Measurements from ENCODE around the gene SNRPA1.

The SNRPA1 gene

DNA sequence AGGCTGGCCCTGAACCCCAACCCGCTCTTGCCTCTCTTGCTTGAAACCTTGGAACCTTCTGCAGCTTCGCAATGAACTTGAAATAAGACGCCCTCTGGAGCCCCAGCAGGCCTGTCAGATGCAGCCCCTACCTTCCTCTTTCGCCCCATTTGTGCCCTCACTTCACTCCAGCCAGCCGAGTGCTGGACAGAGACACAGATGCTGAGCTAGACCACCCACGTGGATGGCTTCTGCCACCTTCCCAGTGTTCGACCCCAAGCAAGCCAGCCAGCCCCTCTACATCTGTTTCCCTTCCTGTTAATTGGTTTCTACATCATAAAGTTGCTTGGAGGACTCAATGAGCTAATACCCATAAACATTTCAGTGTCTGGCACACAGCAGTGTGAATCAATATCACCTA lies 23.8 kb upstream of the SNRPA1 start:
- no peak for DNase-seq (ENCODE audit: low spot score)

DNA sequence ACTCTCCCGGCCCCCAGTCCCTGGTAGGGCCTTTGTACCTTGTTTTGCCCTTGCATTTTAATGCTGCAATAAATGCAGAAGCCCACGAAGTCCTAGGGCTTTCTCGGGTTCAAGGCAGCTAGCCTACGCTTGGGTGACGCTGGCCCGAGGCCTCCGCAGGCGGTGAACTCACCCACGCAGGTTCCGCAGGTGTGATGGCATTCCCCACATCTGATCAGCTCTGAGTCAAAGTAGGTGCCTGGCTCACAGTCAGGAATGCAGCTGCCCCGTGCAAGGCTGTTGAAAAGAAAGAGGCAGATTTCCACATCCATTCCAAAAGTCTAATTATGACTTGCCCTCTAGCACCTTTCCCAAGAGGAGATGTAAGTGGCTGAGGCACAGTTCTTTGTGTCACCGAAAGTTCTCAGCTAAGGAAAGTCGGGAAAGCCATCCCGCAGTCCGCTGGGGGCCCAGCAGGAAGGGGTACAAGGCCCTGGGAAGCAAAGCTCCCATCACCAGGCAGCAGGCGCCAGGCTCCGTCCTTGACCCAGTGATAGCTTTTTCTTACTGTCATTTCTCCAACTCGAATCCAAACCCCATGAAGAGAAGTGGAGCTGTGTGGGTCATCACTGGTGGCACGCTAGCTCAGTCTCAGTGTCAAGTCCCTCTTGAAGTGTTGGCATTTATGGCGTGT lies 23.2 kb upstream of the SNRPA1 start:
- DNase-seq (ENCODE audit: low spot score): no peak

DNA sequence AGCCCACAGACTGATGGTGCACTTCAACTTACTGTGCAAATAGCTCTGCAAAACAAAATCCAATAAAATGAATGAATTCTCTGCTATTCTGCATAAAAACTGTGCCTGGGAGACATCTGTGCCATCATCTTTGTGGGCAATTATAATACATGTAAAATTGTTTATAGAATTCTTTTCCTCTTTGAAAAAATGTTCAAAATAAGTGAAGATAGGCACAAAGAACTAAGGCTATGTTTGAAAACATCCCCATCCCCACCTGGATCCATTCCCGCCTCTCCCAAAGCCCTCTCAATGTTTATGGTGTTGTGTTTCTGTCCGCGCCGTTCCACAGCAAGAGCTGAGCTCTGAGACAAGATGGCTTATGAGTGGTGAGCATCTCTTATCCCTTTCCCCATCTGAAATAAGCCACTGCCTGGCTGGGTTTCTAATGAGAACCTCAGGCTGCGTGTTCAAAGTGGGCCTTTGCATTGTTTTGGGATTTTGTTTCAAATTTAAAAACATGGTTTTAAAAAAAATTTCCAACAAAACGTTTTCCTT lies 22.4 kb upstream of the SNRPA1 start:
- no peak for DNase-seq (ENCODE audit: low spot score)

DNA sequence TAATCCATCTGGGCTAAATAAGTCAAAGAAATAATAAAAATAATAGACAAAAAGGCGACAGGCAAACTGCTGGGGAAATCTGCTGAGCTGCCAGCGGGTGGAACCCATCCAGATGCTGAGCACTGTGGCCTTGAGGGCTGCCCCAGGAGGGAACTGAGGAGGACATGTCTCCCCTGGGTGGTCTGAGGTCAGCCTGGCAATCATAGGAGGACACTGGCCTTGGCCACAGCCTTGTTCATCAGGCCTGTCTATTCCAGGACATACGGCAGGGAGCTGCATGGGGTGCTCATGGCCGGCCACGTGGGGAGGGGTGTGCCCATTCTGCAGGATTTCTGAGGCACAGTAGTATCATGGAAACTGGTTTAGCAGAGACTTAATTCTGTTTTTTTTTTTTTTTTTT lies 21.5 kb upstream of the SNRPA1 start:
- DNase-seq (ENCODE audit: low spot score): no peak

DNA sequence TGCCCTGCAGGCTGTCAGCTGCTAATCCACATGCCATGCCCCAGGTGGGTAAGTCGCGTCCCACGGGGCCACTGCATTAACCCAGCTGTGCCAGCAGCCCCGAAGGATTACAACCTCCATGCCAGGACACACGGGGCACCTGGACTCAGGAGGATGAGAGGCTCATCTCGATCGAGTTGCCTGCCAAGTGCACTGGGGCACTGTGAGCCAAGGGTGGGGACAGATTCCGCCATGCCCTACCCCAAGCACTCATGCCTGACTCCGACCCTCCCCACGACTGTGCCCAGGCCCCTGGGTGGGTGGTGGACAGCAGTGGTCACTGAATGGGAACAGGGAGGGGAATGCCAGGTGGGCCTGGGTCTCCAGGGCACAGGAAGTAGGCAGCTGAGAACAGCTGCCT lies 20.7 kb upstream of the SNRPA1 start:
- no peak for DNase-seq (ENCODE audit: low spot score)

DNA sequence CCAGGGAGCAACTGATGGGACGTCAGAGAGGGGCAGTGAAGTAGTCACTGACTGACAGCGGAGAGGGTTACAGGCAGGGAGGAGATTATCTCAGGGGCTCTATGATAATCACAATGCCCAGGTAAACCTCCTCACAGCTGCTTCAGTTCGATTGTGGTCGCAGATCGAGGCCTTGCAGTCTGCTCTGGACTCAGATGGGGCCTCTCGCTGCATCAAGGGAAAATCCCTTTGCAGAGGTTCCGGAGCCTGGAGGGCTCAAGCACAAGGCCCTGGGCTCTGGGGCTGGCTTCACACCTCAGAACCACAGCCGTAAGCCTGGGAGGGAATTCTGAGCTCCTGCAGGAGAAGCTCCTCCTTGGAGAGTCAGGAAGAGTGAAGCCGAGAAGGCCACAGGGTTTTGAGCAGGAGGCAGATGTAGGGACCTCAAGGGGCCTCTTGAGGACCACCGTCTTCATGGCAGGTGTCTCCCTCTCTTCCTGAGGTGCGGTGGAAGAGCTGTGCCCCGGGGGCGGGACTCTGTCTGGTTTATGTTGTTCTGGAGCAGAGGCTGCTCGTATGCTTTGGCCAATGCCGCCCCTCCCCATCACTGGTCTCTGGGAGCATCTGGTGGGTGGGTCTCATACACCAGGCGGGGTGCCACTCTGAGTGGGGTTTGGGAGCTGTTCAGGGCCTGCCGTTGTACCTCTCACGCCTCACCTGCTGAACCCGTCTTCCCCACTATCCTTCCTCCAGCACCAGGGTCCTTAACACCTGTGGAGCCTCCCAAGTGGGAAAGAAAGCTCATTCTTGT lies 19.5 kb upstream of the SNRPA1 start:
- no peak for DNase-seq (ENCODE audit: low spot score)

- DNase-seq (ENCODE audit: low spot score): no peak
Measured at GRCh38 chr15:101313041-101313761, 18.2 kb upstream of the SNRPA1 start.

GRCh38 chr15:101310508-101310907 lies 15.5 kb upstream of the SNRPA1 start:
- DNase-seq (ENCODE audit: low spot score): no peak

DNA sequence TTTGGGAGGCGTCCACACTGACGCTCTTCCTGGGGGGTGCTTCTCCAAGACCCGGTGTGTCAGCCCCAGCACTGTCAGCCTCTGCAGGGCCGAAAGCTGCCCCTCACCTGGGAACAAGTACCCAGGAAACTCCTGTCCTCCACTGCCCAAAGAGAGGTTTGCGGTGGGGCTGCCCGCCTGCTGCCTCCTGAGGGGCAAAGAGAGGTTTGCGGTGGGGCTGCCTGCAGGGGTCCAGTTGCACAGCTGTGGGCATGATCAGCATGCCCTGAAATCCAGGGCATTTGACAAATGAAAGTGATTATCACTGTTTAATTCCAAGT lies 15.1 kb upstream of the SNRPA1 start:
- DNase-seq (ENCODE audit: low spot score): no peak

DNA sequence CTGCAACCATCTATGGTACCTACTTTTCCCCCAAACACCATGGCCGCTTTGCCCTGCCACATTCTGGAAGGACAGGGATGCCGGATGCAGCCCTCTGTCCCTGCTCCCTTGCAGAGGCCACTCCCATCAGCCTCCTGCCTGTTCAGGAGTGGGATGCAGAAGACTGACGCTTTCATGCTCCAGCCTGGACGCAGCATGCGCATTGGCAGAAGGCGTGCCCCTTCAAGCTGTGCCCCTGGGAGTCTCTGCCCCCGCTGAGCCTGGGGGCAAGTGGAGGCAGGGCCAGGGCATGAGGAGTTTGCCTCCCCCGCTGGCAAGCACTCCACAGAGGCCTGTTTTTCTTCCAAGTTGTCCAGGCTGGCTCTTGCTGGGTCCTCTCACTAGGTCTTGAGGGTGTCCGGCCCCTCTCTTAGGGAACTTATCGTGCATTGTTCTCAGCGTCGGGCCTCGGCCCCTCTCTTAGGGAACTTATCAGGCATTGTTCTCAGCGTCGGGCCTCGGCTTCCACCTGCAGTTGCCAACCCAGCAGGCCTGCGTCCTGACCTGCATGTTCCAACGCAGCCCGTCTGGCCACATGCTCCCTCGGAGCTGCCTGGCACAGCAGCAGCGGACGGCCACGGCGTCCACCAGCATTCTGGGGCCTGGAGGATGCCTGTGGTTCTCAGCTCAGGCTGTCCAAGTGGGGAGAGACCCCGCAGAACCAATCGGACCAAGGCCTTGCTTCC lies 14.6 kb upstream of the SNRPA1 start:
- DNase-seq (ENCODE audit: low spot score): no peak

DNA sequence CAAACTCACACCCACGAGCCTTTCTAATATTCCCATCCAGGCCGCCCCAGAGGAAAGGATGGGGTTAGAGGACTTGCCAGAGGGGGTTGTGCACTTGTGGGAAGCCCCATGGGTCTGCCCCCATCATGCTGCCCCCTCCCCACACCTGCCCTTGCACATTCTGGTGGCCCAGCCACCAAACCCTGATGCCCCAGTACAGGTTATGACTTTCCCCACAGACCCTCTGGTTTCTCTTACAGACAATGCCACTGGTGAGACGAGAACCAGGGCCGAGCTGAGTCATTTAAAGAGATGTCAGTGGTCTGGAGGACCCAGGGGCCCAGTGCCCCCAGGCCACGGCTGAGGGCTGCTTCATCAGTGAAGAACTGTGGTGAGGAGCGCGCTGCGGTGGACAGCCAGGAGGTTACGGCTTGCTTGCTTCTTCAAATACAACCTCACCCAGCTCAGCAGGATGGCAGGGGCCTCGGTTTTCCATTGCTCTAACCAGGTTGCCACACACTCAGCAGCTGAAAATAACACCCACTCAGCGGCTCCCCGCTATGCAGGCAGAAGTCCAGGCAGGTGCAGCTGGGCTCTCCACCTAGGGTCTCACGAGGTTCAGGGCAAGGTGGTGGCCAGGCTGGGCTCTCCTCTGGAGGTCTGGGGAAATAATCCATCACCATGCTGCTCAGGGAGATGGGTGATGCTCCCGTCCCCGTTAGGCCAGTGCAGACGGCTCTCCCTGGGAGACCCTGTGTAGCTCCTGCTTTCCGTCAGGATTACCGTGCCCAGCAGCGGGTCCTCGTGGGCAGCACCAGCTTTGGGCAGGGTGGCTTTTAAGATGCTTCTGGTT lies 13.8 kb upstream of the SNRPA1 start:
- DNase-seq (ENCODE audit: low spot score): no peak

DNA sequence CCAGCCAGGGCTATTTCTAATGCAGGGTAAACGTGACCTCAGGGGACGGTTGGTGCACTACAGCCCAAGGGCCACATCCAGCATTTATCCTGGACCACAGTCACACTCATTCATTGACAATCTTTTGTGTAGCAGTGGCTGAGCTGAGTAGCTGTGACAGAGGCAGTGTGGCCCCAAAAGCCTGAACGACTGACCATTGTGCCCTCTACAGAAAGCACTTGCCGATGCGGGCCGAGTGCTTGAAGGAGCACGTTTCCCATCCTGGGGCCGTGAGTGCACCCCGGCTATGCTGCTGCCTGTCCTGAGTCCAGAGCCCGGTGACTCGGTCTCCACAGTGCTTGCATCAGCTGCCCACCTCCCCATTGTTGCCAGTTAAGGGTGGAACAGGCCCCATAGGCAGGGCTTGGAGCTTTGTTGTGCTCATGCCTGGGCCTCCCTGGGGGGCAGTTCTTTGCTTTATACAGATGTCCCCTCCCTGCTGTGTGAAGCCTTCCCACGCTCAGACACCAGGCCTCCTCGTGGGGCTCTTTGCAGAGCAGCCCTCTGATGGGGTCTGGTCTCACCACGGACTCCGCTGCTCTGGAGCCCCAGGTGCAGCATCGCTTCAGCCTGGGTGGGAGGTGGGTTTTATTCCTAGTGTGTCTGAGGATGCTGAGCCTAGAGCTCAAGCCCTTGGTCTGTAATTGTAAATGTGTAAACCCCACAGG lies 13.0 kb upstream of the SNRPA1 start:
- DNase-seq (ENCODE audit: low spot score): no peak

GRCh38 chr15:101307048-101307896 lies 12.2 kb upstream of the SNRPA1 start:
- no peak for DNase-seq (ENCODE audit: low spot score)

DNA sequence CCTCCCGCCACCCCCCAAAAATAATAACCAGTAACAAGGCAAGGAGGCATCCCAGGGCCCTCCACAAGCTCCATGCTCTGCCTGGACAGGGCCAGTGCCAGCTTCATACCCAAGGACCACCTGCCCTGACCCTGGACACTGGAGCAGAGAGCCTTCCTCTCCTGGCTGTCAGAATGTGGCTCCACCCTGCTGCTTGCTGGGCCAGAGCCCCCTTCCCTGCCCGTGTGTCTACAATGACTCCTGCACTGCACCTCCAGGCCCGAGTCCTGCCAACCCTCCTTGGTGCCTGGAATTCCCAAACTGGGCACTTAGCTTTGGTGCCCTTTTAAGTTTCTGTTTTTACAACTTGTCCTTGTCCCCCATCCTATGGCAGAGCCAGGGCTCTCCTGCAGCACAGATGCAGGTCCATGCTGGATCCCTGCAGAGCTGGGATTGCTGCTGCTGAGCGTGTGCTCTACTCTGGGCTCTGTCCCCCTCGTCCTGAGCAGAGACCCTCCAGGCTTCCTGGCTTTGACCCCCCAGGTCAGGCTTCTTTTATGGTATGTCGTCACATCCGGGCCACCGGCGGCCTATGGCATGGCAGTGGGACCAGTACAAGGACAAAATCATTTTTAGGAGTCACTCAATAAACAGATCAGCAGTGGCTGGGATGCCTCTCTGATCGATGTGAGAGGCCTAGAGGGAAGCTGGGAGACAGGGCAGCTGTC lies 11.4 kb upstream of the SNRPA1 start:
- DNase-seq (ENCODE audit: low spot score): no peak

GRCh38 chr15:101305820-101306255 lies 10.8 kb upstream of the SNRPA1 start:
- DNase-seq (ENCODE audit: low spot score): no peak

DNA sequence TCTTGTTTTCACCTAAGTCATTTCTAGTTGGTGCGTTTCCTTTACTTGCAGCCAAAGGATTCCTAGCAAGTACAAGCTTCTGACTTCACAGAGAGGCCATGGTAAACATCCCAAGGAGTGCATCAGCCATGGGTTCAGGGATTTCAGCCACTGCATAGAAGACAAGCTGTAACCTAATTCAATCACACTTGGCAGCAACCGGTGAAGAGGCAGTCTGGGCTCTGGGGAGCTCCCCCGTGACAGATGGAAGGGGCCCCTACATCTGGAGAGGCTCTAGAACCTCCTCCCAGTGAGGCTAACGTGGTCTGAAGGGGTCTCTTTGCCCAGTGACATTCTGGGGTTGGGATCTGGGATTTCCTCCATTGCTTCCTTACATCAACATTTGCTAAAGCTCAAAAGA lies 8.4 kb upstream of the SNRPA1 start:
- DNase-seq (ENCODE audit: low spot score): no peak

GRCh38 chr15:101296418-101297405 lies 1.7 kb upstream of the SNRPA1 start:
- no peak for DNase-seq (ENCODE audit: low spot score)

- DNase-seq (ENCODE audit: low spot score): no peak
Measured at GRCh38 chr15:101295607-101296161, 636 bp upstream of the SNRPA1 start.

Data from hematopoietic multipotent progenitor cell treated with erythropoietin and hydrocortisone succinate and interleukin-3 and kit ligand, for 17 days (in vitro differentiated cells).